ENCODE results near the gene ATF3.

Gene ATF3

GRCh38 chr1:212608392-212608958, at the start of gene ATF3:
Gene ATF3, plus strand, starts transcription at chr1:212608761. Its CDS starts 6,261 bp downstream, at chr1:212615022.
- peak; percentile 66 for DNase-seq (ENCODE audit: low read depth, low spot score)

- DNase-seq (ENCODE audit: low read depth, low spot score), result no peak
Measured at GRCh38 chr1:212559929-212560328, 48.6 kb upstream of the ATF3 start.

- DNase-seq (ENCODE audit: low read depth, low spot score), result no peak
Measured at GRCh38 chr1:212560933-212561460, 47.6 kb upstream of the ATF3 start.

GRCh38 chr1:212561501-212561931, 47.0 kb upstream of the ATF3 start:
- no peak for DNase-seq (ENCODE audit: low read depth, low spot score)

GRCh38 chr1:212562771-212563170, 45.8 kb upstream of the ATF3 start:
- no peak for DNase-seq (ENCODE audit: low read depth, low spot score)

GRCh38 chr1:212565079-212565478, 43.5 kb upstream of the ATF3 start:
- no peak for DNase-seq (ENCODE audit: low read depth, low spot score)

GRCh38 chr1:212565571-212566305, 42.8 kb upstream of the ATF3 start:
- DNase-seq (ENCODE audit: low read depth, low spot score), result no peak

GRCh38 chr1:212566522-212567479, 41.8 kb upstream of the ATF3 start:
- DNase-seq (ENCODE audit: low read depth, low spot score), result peak; percentile 33

GRCh38 chr1:212567638-212568037, 40.9 kb upstream of the ATF3 start:
- no peak for DNase-seq (ENCODE audit: low read depth, low spot score)

GRCh38 chr1:212568978-212569537, 39.5 kb upstream of the ATF3 start:
- DNase-seq (ENCODE audit: low read depth, low spot score), result no peak

- DNase-seq (ENCODE audit: low read depth, low spot score), result no peak
Measured at GRCh38 chr1:212574732-212575131, 33.8 kb upstream of the ATF3 start.

GRCh38 chr1:212575333-212575732, 33.2 kb upstream of the ATF3 start:
- no peak for DNase-seq (ENCODE audit: low read depth, low spot score)

GRCh38 chr1:212578041-212578440, 30.5 kb upstream of the ATF3 start:
- DNase-seq (ENCODE audit: low read depth, low spot score), result no peak

GRCh38 chr1:212581034-212581433, 27.5 kb upstream of the ATF3 start:
- DNase-seq (ENCODE audit: low read depth, low spot score), result no peak

GRCh38 chr1:212582291-212582690, 26.3 kb upstream of the ATF3 start:
- DNase-seq (ENCODE audit: low read depth, low spot score), result no peak

- no peak for DNase-seq (ENCODE audit: low read depth, low spot score)
Measured at GRCh38 chr1:212582808-212583615, 25.5 kb upstream of the ATF3 start.

- DNase-seq (ENCODE audit: low read depth, low spot score), result no peak
Measured at GRCh38 chr1:212583643-212584042, 24.9 kb upstream of the ATF3 start.

GRCh38 chr1:212584092-212584886, 24.3 kb upstream of the ATF3 start:
- DNase-seq (ENCODE audit: low read depth, low spot score), result no peak

GRCh38 chr1:212585210-212585609, 23.4 kb upstream of the ATF3 start:
- no peak for DNase-seq (ENCODE audit: low read depth, low spot score)

All from activated CD4-positive, CD25-positive, alpha-beta regulatory T cell treated with anti-CD3 and anti-CD28 coated beads, Interleukin-2, amount 50 U/mL, for 16 hours (primary cell).